HTR-8/SVneo (cell line): ENCODE results near the gene VPS37D.
"Not testable (repeated sequence)": the region's sequence is repeated elsewhere in the genome, so short reads cannot be mapped to it uniquely, and the experiment has no call there.

Experiments used
- DNase-seq: peaks from one replicate; pipeline ENCODE4 v3.0.0; 2011; ENCODE audit warnings: low spot score, mixed read lengths; ENCODE audit not compliant: insufficient read length
- FAIRE-seq: peaks from 2 replicates; lab custom pipeline; 2011; peaks lifted over from hg19 to GRCh38; lab: Jason Lieb, UNC

Gene VPS37D

GRCh38 chr7:73703757-73704639 lies 36.4 kb downstream of the VPS37D start:
- no peak for FAIRE-seq
- no peak for DNase-seq

GRCh38 chr7:73704640-73705550 lies 37.3 kb downstream of the VPS37D start:
- no peak for FAIRE-seq

GRCh38 chr7:73705551-73705920 lies 37.9 kb downstream of the VPS37D start:
- FAIRE-seq = no peak
- DNase-seq = no peak

More at GRCh38 chr7:73704640-73705550, 37.3 kb downstream of the VPS37D start:
- no peak for DNase-seq

GRCh38 chr7:73706126-73707044 lies 38.8 kb downstream of the VPS37D start:
- FAIRE-seq = no peak
- no peak for DNase-seq

- no peak for DNase-seq
- no peak for FAIRE-seq
Observed at GRCh38 chr7:73707045-73707631, 39.5 kb downstream of the VPS37D start.

GRCh38 chr7:73708961-73709549 lies 41.4 kb downstream of the VPS37D start:
- DNase-seq = no peak
- no peak for FAIRE-seq

- DNase-seq (no peak), FAIRE-seq (no peak)
Observed at GRCh38 chr7:73712773-73713172, 45.1 kb downstream of the VPS37D start.

- FAIRE-seq = not testable (repeated sequence)
Observed at GRCh38 chr7:73713319-73713718, 45.7 kb downstream of the VPS37D start.

GRCh38 chr7:73715648-73716317 lies 48.2 kb downstream of the VPS37D start:
- peak; percentile 92 for DNase-seq
- no peak for FAIRE-seq

More at GRCh38 chr7:73713319-73713718, 45.7 kb downstream of the VPS37D start:
- DNase-seq = not testable (repeated sequence)

- FAIRE-seq (no peak), DNase-seq (no peak)
Observed at GRCh38 chr7:73716318-73716890, 48.8 kb downstream of the VPS37D start.

GRCh38 chr7:73717025-73717807 lies 49.6 kb downstream of the VPS37D start:
- DNase-seq = no peak
- FAIRE-seq = no peak

- FAIRE-seq = no peak
- DNase-seq = no peak
Observed at GRCh38 chr7:73717991-73718405, 50.4 kb downstream of the VPS37D start.

GRCh38 chr7:73718438-73718881 lies 50.8 kb downstream of the VPS37D start:
- FAIRE-seq = no peak
- DNase-seq = no peak

GRCh38 chr7:73718905-73719805 lies 51.5 kb downstream of the VPS37D start, which contains the start of gene STX1A:
Gene STX1A, minus strand, starts transcription at chr7:73719669. Its CDS starts 38 bp downstream, at chr7:73719631.
- FAIRE-seq (no peak), DNase-seq (peak; percentile 75)

GRCh38 chr7:73719806-73720169 lies 52.2 kb downstream of the VPS37D start:
- DNase-seq = no peak
- no peak for FAIRE-seq

GRCh38 chr7:73720443-73720842 lies 52.8 kb downstream of the VPS37D start:
- DNase-seq, FAIRE-seq: not testable (repeated sequence)
